GM19238 (cell line): ENCODE data around the gene C1orf21.

Experiments used
- DNase-seq: peaks from one replicate; pipeline ENCODE4 v3.0.0; 2011; ENCODE audit warnings: low spot score; ENCODE audit not compliant: insufficient read length

The C1orf21 gene

DNA sequence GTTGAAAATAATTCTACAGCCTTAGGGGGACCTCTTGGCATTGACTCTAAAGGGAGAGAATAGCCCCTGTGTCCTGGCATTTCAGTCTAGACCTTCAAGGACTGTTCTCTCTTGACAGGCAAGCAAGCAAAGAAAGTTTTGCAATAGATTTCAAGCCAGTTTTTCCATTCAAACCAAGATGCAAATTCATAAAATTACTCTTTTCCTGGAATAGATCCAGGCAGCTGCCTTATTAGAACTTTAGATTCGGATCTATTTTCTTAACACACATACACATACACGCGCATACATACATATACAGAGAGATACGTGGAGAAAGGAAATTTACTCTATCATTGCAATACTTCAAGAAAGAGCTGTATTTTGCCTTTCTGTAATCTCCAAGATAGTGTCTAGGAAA lies 238.4 kb downstream of the C1orf21 start:
- DNase-seq, result no peak

DNA sequence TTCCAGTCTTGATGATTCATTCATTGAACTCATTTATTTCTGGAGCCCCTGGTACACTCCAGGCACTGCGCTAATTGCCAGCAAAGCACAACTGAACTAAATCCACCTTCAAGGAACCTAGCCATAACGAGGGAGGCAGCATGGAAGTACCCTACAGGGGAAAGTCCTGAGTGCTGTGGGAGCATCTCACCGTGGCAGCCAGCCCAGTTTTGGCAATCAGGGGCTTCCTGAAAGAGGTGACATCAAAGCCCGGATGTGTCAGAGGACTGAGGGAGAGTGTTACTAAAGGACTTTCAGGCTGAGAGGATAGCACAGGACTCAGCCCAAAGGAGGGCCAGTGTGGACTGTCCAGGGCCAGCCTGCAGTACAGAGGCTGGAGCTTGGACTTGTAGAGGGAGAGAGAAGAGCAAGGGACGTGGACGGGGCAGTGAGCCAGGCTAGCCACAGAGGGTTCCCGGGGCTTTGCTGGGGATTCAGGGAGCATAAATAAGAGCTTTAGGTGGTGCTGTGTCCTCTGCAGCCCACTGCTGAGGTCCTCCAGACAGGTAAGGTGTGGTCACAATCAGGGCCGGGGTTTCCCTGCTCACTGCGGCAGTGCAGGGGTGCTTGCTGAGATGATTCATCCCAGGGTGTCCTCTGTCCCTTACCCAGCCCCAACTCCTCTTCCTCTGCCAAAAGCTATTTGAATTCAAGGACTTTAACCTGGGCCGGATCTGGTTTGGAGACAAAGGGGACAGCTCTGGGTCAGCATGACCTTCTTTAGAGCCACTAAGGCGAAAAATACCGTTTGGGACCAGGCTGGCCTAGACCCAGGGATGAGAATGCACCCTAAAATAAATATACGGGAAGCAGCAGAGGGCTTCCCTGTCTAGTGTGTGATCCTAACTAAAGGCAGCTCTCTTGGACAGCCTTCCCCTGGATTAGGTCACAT lies 239.5 kb downstream of the C1orf21 start:
- no peak for DNase-seq

DNA sequence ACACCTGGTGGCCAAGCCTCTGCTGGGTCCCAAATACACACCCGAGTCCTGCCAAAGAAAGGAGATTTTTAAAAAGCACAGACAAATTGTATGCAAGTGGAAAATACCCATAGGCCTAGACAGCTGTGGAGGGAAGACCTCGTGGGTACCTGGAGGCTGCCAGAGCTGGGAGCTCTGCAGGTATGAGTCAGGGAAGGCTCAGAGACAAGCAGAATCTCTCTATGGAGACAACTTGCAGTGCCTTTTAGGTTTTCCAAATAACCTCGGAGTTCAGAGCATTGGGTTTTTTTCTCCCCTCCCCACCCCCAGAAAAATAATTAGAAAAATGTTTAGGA lies 240.1 kb downstream of the C1orf21 start:
- no peak for DNase-seq

DNA sequence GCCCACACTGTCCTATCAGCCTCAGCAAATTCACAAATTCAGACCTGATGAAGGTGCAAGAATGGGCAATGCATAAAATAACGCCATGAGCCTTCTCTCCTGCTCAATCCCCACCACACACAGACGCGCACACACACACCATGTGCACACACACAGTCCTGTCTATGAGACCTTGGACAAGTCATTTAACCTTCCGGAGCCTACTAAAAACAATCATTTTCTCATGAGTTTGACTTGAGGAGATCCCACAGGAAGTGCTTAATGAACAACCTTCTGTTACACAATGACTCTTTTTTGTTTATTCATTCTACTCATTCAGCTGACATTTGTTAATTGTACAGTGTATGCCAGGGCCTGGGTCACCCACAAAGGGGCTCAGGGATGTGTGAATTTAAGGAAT lies 242.4 kb downstream of the C1orf21 start:
- DNase-seq, result no peak

DNA sequence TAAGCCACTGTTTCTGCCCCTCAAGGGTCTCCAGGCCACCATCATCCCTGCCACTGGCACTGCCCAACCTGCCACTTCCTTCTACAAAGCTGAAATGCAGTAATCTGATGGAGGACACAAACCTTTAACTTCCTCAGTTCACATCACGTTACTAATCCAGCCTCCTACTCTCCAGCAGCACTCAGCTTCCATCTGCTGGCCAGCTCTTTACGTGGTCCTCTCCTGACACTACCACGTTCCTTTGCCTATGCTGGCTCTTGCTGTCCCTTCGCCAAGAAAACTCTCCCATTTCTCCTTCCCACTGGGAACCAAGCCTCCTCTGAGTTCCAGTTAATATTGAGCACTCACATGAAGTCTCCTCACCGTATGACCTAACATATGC lies 243.8 kb downstream of the C1orf21 start:
- no peak for DNase-seq

DNA sequence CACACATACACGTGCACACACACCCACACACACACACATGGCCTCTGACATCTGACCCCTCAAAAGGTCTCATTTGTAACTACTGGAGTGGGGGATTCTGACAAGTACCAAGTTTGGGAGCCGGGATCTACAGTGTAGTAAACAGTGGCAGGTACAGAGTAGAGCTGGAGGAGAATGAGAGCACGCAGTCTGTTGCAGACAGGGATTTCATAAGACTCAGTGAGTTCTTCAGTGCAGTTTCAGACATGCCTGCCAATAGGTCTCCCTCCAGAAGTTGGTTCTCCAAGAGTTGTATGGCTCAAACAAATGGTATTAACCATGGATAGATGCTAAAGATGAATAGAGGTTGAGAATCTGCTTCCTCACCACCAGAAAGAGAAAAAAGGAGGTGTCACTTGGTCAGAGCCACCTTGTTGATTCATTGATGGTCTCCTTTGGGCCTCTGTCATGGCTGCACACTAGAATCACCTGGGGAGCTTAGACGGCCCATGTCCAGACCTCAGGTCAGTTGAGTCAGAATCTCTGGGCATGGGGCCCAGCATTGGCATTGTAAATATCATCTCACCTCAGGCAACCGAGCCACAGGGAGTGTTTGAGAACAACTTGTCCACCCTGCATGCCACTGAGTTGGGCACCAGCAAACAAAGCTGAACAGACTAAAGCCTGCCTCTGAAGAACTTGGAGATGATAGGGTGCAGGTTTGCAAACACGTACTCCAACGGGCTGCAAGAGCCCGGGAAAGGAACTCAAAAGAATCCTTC lies 245.8 kb downstream of the C1orf21 start:
- no peak for DNase-seq

DNA sequence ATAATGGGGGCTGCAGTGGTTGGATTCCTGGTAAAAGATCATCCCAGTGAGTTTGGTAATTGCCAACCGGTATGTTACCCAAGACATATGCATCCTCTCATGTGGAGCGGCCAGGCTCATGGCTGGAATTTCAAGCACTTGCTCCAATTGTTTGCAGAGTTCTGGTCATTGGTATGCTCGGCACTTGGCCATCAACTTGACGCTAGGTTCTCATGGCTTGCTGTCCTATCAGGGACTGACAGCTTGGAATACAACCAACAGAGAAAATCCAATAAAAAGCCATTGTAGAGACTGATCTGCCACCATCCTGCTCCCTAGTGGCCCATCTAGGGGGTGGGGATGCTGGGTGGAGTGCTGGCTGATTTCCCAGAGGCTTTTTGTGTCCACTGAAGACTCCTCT lies 247.0 kb downstream of the C1orf21 start:
- DNase-seq, result no peak

DNA sequence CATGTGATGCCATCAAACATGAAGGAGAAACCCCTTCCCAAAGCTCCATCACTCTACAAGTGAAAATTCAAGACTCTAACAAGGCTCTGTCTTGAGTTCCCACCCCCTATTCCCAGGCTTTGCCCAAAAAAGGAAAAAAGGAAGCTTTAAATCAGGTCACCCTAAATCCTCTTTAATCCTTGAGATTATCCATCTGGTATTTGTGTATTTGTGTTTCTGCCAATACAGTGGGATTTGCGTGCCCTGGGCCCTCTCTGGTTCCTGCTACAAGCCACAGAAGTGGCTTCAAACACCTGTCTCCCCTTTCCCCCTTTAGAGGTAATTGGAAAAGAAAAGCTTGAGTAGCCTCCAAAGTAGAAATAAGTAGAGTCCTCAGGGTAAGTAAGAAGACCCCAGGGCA lies 247.5 kb downstream of the C1orf21 start:
- DNase-seq, result no peak

DNA sequence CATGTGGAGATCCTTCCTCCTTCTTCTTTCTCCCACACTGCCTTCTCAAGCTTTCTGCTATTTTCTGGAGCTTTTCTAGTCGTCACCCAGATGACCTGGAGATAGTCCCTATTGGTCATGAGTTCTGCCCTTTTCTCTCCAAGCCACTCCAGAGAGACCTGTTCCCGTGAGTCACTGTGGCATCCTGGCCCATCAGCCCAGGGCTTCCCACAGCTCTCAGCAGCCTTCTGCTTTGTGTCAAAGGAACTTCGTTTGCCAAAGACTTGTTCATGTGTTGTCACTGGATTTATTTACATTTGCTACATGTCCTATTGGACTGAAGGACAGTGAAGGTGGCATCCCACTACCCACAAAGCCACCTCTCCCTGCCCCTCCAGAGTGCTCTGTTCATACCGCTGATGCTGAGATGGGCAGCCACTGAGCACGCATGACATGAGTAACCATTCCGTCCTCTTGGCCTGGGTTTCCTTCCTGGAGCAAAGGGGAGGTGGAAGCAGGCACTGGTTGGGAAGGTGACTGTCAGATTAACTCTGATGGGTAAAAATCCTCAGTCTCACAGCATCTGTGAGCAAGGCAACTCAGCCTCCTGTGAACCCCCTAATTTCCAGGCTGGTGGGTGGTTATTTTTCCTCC lies 248.6 kb downstream of the C1orf21 start:
- DNase-seq, result no peak

DNA sequence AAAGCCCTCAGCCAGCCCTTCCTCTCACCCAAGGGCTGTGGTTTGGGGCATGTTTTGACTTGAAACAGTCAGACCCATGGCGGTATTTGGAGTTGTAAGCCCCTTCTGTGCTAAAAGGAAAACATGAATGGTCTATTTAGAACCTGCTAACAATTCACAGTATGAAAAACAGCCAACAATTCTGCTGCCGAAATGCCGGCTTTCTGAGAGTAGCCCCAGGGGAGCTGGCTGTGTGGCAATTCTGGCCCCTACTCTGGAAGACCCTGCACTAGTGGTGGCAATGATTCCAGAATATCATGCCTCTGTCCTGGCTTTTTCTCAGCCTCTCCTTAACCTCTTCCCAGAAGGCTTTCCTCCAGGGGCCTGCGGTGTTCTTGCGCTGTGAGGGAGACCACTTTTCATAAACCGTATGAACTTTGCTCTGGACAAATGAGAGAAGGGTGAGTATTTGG lies 249.2 kb downstream of the C1orf21 start:
- DNase-seq, result no peak

DNA sequence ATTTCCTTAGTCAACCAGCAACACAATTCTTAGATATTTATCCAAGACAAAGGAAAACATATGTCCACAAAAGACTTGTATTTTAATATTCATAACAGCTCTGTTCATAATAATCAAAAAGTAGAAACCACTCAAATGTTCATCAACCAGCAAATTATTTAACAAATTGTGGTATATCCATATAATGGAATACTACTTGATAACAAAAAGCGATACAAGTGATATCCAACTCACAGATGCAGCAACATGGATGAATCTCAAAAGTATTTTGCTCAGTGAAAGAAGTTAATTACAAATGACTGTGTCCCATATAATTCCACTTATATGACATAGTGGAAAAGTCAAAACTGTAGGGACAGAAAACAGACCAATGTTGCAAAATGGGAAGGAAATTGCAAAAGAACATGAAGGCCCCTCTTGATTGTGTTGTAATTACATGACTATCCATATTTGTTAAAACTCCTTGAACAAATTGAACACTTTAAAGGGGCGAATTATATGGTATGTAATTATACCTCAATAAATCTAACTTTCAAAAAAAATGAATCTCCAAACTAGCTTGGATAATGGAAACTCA lies 250.9 kb downstream of the C1orf21 start:
- no peak for DNase-seq

DNA sequence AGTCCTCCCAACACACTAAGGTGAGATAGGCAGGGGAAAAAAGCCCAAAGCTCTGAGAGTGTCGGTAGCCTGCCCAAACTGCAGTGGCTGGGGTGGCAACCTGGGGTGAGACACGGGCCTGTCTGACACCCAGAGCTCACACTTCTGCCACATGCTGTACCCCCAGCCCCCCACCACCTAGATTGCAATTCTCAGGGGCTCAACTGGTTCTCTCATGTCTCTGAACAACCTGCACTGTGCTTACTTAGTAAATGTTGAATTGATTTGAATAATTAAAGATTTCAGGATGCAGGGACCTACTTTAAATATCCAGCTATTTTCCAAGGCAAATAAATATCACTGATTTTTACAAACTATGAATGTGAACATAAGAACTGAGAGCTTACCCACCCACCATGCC lies 252.4 kb downstream of the C1orf21 start:
- no peak for DNase-seq

DNA sequence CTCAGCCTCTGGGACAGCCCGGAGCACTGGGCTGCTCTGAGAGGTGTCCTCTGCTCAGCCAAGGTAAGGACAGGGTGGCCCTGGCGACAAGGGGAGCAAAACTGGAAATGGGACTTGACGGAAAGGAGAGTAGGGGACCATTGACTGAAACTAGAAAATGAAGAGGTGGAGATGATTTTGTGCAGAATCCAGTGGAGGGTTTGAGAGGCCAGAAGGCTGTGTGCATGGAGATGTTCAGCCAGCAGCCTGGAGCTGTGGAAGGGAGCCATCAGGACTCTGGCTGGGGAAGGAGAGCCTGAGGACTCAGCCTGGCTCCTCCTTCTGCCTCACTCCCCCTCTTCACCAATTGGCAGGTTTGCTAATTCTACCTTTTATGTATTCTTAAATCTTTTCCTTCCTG lies 253.7 kb downstream of the C1orf21 start:
- DNase-seq, result no peak

DNA sequence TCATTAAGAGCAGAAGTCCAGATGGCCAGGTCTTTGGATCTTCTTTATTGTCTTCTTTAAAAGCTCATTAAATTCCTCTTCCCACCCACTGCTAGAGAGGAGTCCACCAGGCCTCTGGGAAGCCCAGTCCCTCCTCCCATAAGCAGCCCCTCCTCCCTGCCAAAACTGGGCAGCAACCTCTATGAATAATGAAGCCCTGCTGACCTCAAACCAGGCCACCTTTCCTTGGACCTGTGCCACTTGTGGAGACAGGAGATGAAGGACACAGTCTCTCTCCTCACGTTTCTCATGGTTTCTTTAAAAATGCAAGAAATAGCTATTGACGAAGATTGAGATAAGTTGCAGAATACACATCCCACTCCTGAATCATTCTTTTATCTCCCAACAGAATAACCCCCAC lies 255.1 kb downstream of the C1orf21 start:
- DNase-seq, result no peak

DNA sequence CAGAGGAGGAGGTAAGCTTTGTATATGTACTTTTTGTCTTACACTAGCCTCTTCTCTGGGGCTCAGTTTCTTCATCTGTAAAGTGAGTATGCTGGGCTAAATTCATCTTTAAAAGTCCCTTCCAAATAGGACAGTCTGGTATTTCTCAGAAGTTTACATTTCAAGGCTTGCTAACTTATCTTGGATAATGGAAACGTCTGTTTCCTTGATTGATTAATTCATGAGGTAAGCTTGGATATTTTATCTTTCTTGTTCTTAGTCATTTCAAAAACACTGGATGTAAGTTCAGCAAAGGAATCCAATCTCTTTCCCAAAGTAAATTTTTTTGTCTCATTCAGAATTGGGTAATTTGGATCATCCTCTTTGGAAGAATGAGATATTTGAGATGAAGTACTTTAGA lies 256.8 kb downstream of the C1orf21 start:
- DNase-seq, result no peak

DNA sequence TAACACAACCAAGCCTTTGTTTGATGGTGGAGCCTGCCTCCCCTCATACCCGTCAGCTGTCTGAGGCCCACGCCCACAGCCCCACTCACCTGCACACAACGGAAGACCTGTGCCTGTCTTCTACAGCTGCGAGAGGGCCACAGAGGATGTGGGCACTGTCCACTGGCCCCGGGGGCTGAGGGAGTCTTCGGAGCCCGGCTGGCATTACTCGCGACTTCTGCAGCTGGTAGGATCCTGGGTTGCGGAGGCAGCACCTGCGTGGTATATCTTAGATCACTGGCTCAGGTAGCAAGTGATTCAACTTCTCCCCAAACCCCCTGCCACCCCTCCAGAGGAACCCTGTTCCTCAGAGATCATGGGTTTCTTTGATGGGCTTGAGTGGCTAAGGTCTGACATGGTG lies 257.9 kb downstream of the C1orf21 start:
- DNase-seq, result no peak

DNA sequence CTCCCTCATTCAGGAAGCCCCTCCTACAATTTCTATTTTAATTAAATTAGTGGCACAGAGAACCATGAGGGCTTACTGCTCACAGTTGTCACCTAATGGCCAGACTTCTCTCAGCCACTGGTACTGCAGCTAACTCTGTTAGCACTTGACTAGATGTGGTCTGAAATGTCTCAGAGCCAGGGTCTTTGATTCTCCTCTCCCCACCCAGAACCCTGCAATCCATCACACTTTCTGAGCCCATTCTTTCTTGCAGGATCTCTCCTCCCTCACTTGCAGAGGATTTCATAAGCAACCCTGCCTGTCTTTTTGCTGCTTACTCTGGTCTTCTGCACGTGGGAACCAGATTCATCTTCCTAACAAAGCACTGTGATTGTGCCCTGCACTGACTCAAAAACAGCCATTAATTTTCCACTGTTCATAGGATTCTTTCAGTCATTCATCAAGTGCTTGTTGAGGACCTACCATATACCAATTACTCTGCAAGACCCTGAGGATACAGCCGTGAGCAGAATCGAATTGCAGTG lies 259.4 kb downstream of the C1orf21 start:
- no peak for DNase-seq

DNA sequence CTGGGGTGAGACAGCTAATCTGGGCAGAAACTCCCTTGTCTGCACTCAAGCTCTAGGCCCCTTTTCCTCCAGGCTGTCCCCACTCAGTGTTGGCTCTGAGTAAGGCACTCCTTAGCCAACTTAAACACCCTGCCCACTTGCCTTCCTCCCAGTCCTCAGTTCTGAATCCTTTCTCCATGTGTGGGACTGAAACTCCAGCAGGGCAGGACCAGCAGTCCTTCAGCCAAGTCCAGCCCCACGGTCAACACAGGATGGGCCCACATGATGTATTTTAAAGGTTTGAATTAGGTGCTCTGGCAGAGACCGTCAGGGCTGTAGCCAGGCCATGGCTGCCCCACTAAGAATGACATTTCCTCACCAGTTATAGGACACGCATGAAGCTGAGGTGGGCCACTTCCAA lies 260.0 kb downstream of the C1orf21 start:
- DNase-seq, result no peak

DNA sequence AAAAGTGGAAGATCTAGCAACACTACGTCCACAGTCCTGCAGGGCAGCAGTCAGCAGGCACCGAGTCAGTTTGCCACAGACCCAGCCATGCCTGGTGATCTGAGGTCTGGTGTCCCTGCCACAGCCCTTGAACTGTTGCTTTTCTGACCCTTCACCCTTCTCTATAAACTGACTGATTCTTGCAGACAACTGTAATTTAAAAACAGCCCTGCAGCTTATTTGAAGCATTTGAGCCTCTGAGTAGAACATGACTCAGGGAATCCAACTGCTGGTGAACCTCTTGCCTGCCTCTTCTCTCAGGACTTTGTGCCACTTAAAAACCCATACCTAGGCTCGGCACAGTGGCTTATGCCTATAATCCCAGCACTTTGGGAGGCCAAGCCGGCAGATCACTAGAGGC lies 260.6 kb downstream of the C1orf21 start:
- no peak for DNase-seq

DNA sequence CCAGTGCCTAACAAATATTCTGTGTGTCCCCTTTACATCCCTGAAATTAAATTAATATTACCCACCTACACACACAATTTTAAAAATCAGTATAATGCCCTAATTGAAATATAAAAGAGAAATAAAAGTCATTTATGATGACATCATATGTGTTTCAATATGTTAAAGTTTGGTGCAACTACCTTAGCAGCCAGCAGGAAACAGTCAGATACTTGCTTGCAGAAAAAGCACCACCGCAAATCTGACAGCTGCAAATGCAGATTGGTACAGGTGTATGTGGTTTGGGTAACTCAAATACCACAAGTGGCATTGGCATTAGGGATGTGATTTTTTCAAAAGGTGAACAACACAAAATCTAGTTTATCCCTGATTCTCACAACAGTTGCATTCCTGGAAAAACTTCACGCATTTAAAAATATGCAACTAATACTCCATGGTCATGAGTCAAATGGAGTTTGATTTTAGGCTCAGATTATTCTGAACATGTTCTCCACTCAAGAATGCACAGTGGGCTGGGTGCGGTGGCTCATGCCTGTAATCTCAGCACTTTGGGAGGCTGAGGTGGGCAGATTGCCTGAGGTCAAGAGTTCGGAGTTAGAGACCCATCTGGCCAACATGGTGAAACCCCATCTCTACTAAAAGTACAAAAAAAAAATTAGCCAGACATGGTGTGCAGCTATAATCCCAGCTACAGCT lies 261.5 kb downstream of the C1orf21 start:
- DNase-seq, result no peak

DNA sequence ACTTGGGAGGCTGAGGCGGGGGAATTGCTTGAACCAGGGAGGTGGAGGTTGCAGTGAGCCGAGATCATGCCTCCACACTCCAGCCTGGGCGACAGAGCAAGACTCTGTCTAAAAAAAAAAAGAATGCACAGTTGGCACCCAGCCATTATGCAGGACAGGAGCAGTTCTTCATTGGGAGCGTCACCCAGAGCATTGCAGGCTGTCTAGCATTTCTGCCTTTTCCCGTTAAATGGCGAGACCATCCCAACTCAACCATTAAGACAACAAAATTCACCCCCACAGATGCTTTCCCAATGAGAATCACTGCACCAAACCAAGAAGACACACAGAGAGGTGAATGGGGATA lies 262.0 kb downstream of the C1orf21 start:
- DNase-seq, result no peak
